PC-9 (cell line): ENCODE data around the gene KCNQ1OT1. TPM values are rescaled to one million over a fixed set of nuclear protein-coding genes. Genes with fewer than 3 reads are reported as not detected.

Source experiments
- BruUV-seq: library from RNA; stranded (reverse); fragments of 400-500 nt; replicated peaks from 2 replicates; lab custom pipeline; 2021; lab: Mats Ljungman, UMichigan
- CTCF ChIA-PET: fragments of 300-600 bp; sonication (Branson Sonifier 250); formaldehyde crosslinking; loops from one replicate; lab custom pipeline; 2022; ENCODE audit warnings: antibody characterized with exemption; lab: Charles Lee
- POLR2A ChIA-PET: fragments of 300-600 bp; sonication (Branson Sonifier 250); formaldehyde crosslinking; loops from one replicate; lab custom pipeline; 2022; ENCODE audit warnings: antibody characterized with exemption; ENCODE audit not compliant: unreplicated experiment; lab: Charles Lee
- DNase-seq, 2 experiments: peaks; one replicate each; pipeline versions ENCODE4 v3.0.0 to v3.0.0-alpha.2; 2015 to 2022; ENCODE audit warnings: mixed read lengths in 1 of 2
- H2AFZ ChIP-seq: fragments of 200-600 bp; sonication (generic); 2 replicates; pipeline ENCODE4 v1.8.1; 2017; ENCODE audit warnings: antibody characterized with exemption
- H3F3A ChIP-seq: fragments of 200-600 bp; sonication (generic); 2 replicates; pipeline ENCODE4 v1.8.1; 2017; ENCODE audit warnings: antibody characterized with exemption, mild to moderate bottlenecking, low read depth; ENCODE audit not compliant: insufficient read depth
- H3K27ac ChIP-seq: fragments of 200-600 bp; sonication (generic); 2 replicates; pipeline ENCODE4 v1.6.1; 2016; ENCODE audit warnings: mixed run types
- H3K27me3 ChIP-seq: fragments of 200-600 bp; sonication (generic); 2 replicates; pipeline ENCODE4 v1.6.1; 2016; ENCODE audit warnings: low read depth, mixed run types; ENCODE audit not compliant: insufficient read depth
- H3K36me3 ChIP-seq: fragments of 200-600 bp; sonication (generic); 2 replicates; pipeline ENCODE4 v1.6.1; 2016; ENCODE audit warnings: low read depth, mixed run types
- H3K4me1 ChIP-seq: fragments of 200-600 bp; sonication (generic); replicated peaks from 2 replicates; pipeline ENCODE4 v1.6.1; 2016; ENCODE audit warnings: mixed run types; ENCODE audit not compliant: insufficient read depth
- H3K4me2 ChIP-seq: fragments of 200-600 bp; sonication (generic); 2 replicates; pipeline ENCODE4 v1.6.1; 2017; ENCODE audit warnings: mixed run types
- H3K4me3 ChIP-seq: fragments of 200-600 bp; sonication (generic); 2 replicates; pipeline ENCODE4 v1.6.1; 2016; ENCODE audit warnings: mixed run types
- H3K79me2 ChIP-seq: fragments of 200-600 bp; sonication (generic); 2 replicates; pipeline ENCODE4 v1.6.1; 2017; ENCODE audit warnings: low read depth, mixed run types
- H3K9me2 ChIP-seq: fragments of 200-600 bp; sonication (generic); 2 replicates; pipeline ENCODE4 v1.8.1; 2017; ENCODE audit warnings: mild to moderate bottlenecking; ENCODE audit not compliant: insufficient read depth
- H3K9me3 ChIP-seq: fragments of 200-600 bp; sonication (generic); 2 replicates; pipeline ENCODE4 v1.8.1; 2016; ENCODE audit warnings: low read depth; ENCODE audit not compliant: insufficient read depth
- H4K20me1 ChIP-seq: fragments of 200-600 bp; sonication (generic); 2 replicates; pipeline ENCODE4 v1.8.1; 2017; ENCODE audit not compliant: insufficient read depth
- EZH2 ChIP-seq: fragments of 200-600 bp; sonication (generic); IDR thresholded peaks from 2 replicates; pipeline ENCODE4 v1.8.0; 2017; ENCODE audit warnings: antibody characterized with exemption, low read depth
- intact Hi-C: fragments of 100-400 bp; cut with micrococcal nuclease; formaldehyde crosslinking; loops from one replicate; pipeline ENCODE4 v1.10.0; 2022; ENCODE audit not compliant: unreplicated experiment
- total RNA-seq: library from RNA; stranded (reverse); gene quantifications from 2 replicates; pipeline ENCODE4 v1.2.3, GENCODE V29; 2021
- TF ChIP-seq, protein P1 (sequence below): fragments of 200-600 bp; sonication (generic); conservative IDR thresholded peaks from 2 replicates; pipeline ENCODE4 v1.6.1; 2017; ENCODE audit warnings: mixed run types, antibody characterized with exemption, mild to moderate bottlenecking, moderate library complexity

Gene KCNQ1OT1
- total RNA-seq, 1 experiment from 2014 or later, result 3.4 TPM

DNA sequence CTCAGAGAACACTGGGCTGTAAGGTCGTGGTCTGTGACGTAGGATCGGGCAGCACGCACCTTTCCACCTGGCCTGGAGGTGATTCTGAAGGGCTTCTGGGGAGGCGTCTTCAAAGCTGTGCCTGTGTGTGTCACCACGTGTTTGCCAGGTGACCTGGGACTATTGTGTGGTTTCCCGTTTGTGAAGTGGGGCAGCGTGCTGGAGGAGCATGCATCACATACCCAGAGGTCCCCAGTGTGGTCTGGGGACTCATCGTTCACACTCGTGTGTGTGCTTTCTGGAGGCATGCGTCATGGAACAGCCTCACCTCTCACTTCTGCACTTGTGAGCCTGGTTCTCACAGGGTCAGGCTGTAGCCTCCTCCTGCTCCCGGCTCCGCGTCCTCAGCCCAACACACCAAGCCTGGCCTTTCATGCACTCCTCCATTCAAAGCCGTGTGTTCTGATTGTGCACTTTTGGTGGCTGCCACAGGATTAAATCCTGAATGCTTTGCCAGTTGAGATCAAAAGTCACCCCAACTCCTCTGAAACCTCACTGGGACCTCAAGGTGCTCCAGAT, 106.3 kb downstream of the KCNQ1OT1 start:
- no peak for DNase-seq
- Histone ChIP-seq H3K27me3 (peaks cover 41% of the 10 kb centered on the region), H3K9me3 (no peaks in the 10 kb centered on the region), H3F3A (no peaks in the 10 kb centered on the region), H3K4me3 (no peak overlapping the region), H3K4me1 (no peaks in the 10 kb centered on the region), H4K20me1 (no peaks in the 10 kb centered on the region), H3K4me2 (no peak overlapping the region), H3K27ac (no peak overlapping the region), H3K9me2 (no peaks in the 10 kb centered on the region), H3K36me3 (no peaks in the 10 kb centered on the region), H2AFZ (no peak overlapping the region), H3K79me2 (no peaks in the 10 kb centered on the region)
- no peak for TF ChIP-seq EZH2
- TF ChIP-seq, protein P1, sequence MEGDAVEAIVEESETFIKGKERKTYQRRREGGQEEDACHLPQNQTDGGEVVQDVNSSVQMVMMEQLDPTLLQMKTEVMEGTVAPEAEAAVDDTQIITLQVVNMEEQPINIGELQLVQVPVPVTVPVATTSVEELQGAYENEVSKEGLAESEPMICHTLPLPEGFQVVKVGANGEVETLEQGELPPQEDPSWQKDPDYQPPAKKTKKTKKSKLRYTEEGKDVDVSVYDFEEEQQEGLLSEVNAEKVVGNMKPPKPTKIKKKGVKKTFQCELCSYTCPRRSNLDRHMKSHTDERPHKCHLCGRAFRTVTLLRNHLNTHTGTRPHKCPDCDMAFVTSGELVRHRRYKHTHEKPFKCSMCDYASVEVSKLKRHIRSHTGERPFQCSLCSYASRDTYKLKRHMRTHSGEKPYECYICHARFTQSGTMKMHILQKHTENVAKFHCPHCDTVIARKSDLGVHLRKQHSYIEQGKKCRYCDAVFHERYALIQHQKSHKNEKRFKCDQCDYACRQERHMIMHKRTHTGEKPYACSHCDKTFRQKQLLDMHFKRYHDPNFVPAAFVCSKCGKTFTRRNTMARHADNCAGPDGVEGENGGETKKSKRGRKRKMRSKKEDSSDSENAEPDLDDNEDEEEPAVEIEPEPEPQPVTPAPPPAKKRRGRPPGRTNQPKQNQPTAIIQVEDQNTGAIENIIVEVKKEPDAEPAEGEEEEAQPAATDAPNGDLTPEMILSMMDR, result no peak
- intact Hi-C loops, result no loop called here
- POLR2A ChIA-PET, result no interaction called here
- no TSS peak for BruUV-seq
- CTCF ChIA-PET, result no interaction called here

DNA sequence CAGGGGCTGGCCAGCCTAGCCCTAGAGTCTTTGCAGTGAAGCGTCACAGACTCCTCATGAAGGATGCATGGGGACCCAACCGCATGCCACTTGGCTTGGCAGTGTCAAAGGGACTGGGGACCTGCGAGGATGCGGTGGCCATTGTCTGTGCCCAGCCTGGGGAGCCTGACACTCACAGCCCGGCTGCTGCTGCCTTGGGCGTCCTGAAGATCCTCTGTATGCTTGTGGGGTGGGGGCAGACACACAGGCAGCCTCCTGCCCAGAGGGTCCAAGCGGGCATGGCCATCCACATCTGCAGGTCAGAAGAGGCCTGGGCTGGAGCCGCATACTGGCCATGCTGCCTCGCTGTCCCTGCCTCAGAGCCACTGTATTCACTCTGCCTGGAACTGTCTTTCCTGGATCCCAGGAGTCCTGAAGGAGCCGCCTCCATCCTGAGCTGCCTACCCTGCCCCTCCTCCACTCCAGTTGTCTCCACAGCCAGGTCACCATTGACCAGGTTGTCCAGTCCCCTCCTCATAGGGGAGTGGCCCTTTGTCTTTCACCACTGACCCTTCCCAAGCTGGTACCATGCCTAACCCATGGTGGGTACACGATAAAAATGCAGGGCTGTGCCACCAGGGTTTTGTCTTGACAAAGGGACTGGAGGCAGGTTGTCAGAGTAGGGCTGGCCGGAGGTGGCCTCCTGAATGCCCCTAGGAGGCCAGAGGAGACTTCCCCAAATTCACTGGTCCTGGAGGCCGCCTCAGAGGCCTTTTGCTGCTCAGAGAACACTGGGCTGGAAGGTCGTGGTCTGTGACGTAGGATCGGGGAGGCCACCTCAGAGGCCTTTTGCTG, 107.0 kb downstream of the KCNQ1OT1 start:
- POLR2A ChIA-PET, result no interaction called here
- Histone ChIP-seq H3F3A (no peaks in the 10 kb centered on the region), H3K79me2 (no peaks in the 10 kb centered on the region), H3K9me2 (no peaks in the 10 kb centered on the region), H3K4me1 (no peaks in the 10 kb centered on the region), H3K4me3 (no peak overlapping the region), H3K27me3 (peaks cover 47% of the 10 kb centered on the region), H4K20me1 (no peaks in the 10 kb centered on the region), H3K36me3 (no peaks in the 10 kb centered on the region), H3K27ac (no peak overlapping the region), H3K4me2 (no peak overlapping the region), H3K9me3 (no peaks in the 10 kb centered on the region), H2AFZ (no peak overlapping the region)
- intact Hi-C loops, result no loop called here
- CTCF ChIA-PET, result no interaction called here
- TF ChIP-seq, protein P1, result no peak
- TF ChIP-seq EZH2, result no peak
- BruUV-seq, result no TSS peak
- DNase-seq, result no peak

DNA sequence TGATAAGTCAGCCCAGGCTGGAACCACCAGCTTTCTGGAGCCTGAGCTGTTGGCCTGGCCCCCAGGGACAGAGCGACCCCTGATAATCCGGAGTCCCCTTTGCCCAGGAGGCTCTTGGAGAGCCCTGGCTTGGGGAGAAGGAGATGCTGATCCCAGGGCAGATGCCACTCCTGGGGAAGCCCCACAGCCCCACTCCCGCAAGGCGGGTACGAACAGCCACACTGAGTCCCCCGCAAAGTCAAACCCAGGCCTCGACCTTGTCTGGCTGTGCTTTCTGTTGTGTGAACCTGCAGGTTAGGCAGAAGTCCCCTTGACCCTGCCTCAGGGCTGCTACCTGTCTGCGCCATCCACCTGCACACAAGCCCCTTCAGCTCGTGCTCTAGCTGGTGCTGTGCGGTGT, 108.0 kb downstream of the KCNQ1OT1 start:
- Histone ChIP-seq H3K79me2 (no peaks in the 10 kb centered on the region), H3K4me3 (no peak overlapping the region), H3K9me2 (no peaks in the 10 kb centered on the region), H3K4me2 (no peak overlapping the region), H4K20me1 (no peaks in the 10 kb centered on the region), H3K4me1 (no peaks in the 10 kb centered on the region), H3K27ac (no peak overlapping the region), H3K27me3 (peaks cover 55% of the 10 kb centered on the region), H3K9me3 (no peaks in the 10 kb centered on the region), H2AFZ (no peak overlapping the region), H3F3A (no peaks in the 10 kb centered on the region), H3K36me3 (no peaks in the 10 kb centered on the region)
- no peak for TF ChIP-seq EZH2
- TF ChIP-seq, protein P1, result no peak
- DNase-seq, result no peak
- intact Hi-C loops, result no loop called here
- CTCF ChIA-PET, result no interaction called here
- POLR2A ChIA-PET, result no interaction called here
- no TSS peak for BruUV-seq
